Naive thymus-derived CD4-positive, alpha-beta T cell (primary cell): ENCODE results near the gene PSMD7. TPM values are rescaled to one million over a fixed set of nuclear protein-coding genes. Genes with fewer than 3 reads are reported as not detected.
"Not testable (repeated sequence)": the region's sequence is repeated elsewhere in the genome, so short reads cannot be mapped to it uniquely, and the experiment has no call there.

ENCODE experiments used
- ATAC-seq: fragments of 150-1000 bp; cut with Tn5 transposase; 2 replicates; pipeline ENCODE4 v1.10.0; 2021; ENCODE audit warnings: mild to moderate bottlenecking, moderate library complexity
- CTCF ChIA-PET: fragments of 350-600 bp; sonication (Branson Sonifier 250); formaldehyde crosslinking; loops from one replicate; lab custom pipeline; 2021; ENCODE audit warnings: antibody characterized with exemption; lab: Charles Lee
- POLR2A ChIA-PET: fragments of 350-600 bp; sonication (Branson Sonifier 250); formaldehyde crosslinking; loops from one replicate; lab custom pipeline; 2021; ENCODE audit warnings: antibody characterized with exemption, inconsistent platforms; lab: Charles Lee
- DNase-seq, 9 donors: peaks; one replicate each; pipeline versions ENCODE4 v3.0.0 to v3.0.0-alpha.2; 2020 to 2022; ENCODE audit warnings: mixed read lengths in 1 of 9
- H3K27ac ChIP-seq: one replicate; pipeline ENCODE4 v1.7.0; 2013; ENCODE audit warnings: mild to moderate bottlenecking, low read depth, low read length, moderate library complexity
- H3K27me3 ChIP-seq, 2 donors: one replicate each; pipeline ENCODE4 v1.7.0; 2013; ENCODE audit warnings: low read length in 2 of 2, mild to moderate bottlenecking in 2 of 2, moderate library complexity in 2 of 2; ENCODE audit not compliant: control insufficient read depth in 2 of 2, insufficient read depth in 2 of 2
- H3K36me3 ChIP-seq, 3 experiments: 1 replicate in 2 of 3; 2 replicates in 1 of 3; pipeline ENCODE4 v1.7.0; 2013; ENCODE audit warnings: low read length in 3 of 3, mild to moderate bottlenecking in 3 of 3, moderate library complexity in 1 of 3; ENCODE audit not compliant: insufficient read depth in 3 of 3, control insufficient read depth in 2 of 3
- H3K4me1 ChIP-seq, 2 donors: one replicate each; pipeline ENCODE4 v1.7.0; 2013; ENCODE audit warnings: low read length in 2 of 2, mild to moderate bottlenecking in 2 of 2, moderate library complexity in 1 of 2; ENCODE audit not compliant: control insufficient read depth in 2 of 2, insufficient read depth in 2 of 2
- H3K4me3 ChIP-seq: 2 replicates; pipeline ENCODE4 v1.7.0; 2013; ENCODE audit warnings: mild to moderate bottlenecking, low read length
- H3K9me3 ChIP-seq, 3 experiments: 1 replicate in 2 of 3; 2 replicates in 1 of 3; pipeline ENCODE4 v1.7.0; 2013; ENCODE audit warnings: low read length in 3 of 3; ENCODE audit not compliant: control insufficient read depth in 2 of 3
- H3K27ac Mint-ChIP-seq, 9 donors: one replicate each; pipeline ENCODE4 v1.8.0; 2020 to 2022; ENCODE audit warnings: mixed read lengths in 9 of 9, mild to moderate bottlenecking in 8 of 9, moderate library complexity in 5 of 9, inconsistent platforms in 2 of 9
- H3K27me3 Mint-ChIP-seq, 5 donors: one replicate each; pipeline ENCODE4 v1.8.0; 2021 to 2022; ENCODE audit warnings: mixed read lengths in 5 of 5, mild to moderate bottlenecking in 1 of 5
- H3K36me3 Mint-ChIP-seq, 5 donors: one replicate each; pipeline ENCODE4 v1.8.0; 2020 to 2022; ENCODE audit warnings: mixed read lengths in 5 of 5, mild to moderate bottlenecking in 3 of 5, inconsistent platforms in 1 of 5
- H3K4me1 Mint-ChIP-seq, 7 donors: one replicate each; pipeline ENCODE4 v1.8.0; 2020 to 2022; ENCODE audit warnings: mixed read lengths in 7 of 7, mild to moderate bottlenecking in 3 of 7, inconsistent platforms in 1 of 7
- H3K4me3 Mint-ChIP-seq, 10 donors: one replicate each; pipeline ENCODE4 v1.8.0; 2020 to 2022; ENCODE audit warnings: mild to moderate bottlenecking in 10 of 10, mixed read lengths in 10 of 10, moderate library complexity in 6 of 10, inconsistent platforms in 2 of 10
- H3K9me3 Mint-ChIP-seq, 11 donors: one replicate each; pipeline ENCODE4 v1.8.0; 2020 to 2022; ENCODE audit warnings: mixed read lengths in 11 of 11, mild to moderate bottlenecking in 4 of 11, inconsistent platforms in 1 of 11, moderate library complexity in 1 of 11
- intact Hi-C, 2 donors: fragments of 100-400 bp; cut with micrococcal nuclease; formaldehyde crosslinking; loops; one replicate each; pipeline ENCODE4 v1.15.1; 2023
- polyA plus RNA-seq, 2 donors: library from polyadenylated mRNA; unstranded; fragments of 300-500 nt; fragmentation: Illumina TruSeq; gene quantifications; one replicate each; pipeline ENCODE4 v1.2.3, GENCODE V29; 2021
- total RNA-seq, 6 experiments: library from RNA in 5 of 6; stranded (reverse) in 5 of 6; gene quantifications; 1 replicate in 5 of 6; 2 replicates in 1 of 6; pipeline ENCODE4 v1.2.3 and lab custom pipeline; 2021 to 2026

Gene PSMD7
- total and polyA plus RNA-seq, 7 experiments from 2014 or later = 61.1 to 126 (median 86.7) TPM

- Histone ChIP-seq H3K36me3 (peaks cover 4 to 26% (median 11%) of the 10 kb centered on the region in 3 experiments), H3K4me3 (no peak overlapping the region), H3K4me1 (no peaks in the 10 kb centered on the region), H3K9me3 (no peaks in the 10 kb centered on the region), H3K27ac (no peak overlapping the region), H3K27me3 (no peaks in the 10 kb centered on the region)
- Mint-ChIP-seq H3K27ac (no peak overlapping the region), H3K36me3 (peaks cover 9 to 23% (median 12%) of the 10 kb centered on the region in 5 donors), H3K9me3 (no peaks in the 10 kb centered on the region), H3K4me1 (peaks cover 0 to 4% (median 2%) of the 10 kb centered on the region in 7 donors), H3K27me3 (no peaks in the 10 kb centered on the region), H3K4me3 (no peak overlapping the region)
- ATAC-seq (peak; percentile 64), DNase-seq (peak in 4 of 9 donors; percentile 17 to 44 (median 26))
- CTCF ChIA-PET = interaction anchor here (0.6 to 1.4 kb wide), 5 partner anchors 7 to 675 kb away, joined by 3 to 5 read pairs (median 3); partner anchors contain the start of gene WDR59
- POLR2A ChIA-PET = no interaction called here
- intact Hi-C loops = loop anchor here in 1 of 2 donors (5.0 kb wide), 1 partner anchor 122 kb away; no protein-coding TSS in a partner anchor
Measured at GRCh38 chr16:74309789-74310781, 13.5 kb downstream of the PSMD7 start.

GRCh38 chr16:74315059-74315458 lies 18.4 kb downstream of the PSMD7 start:
- no peaks in the 10 kb centered on the region for H3K27me3 Mint-ChIP-seq
- no peak overlapping the region for H3K4me3 Mint-ChIP-seq
- H3K27ac Mint-ChIP-seq = peak overlapping the region in 2 of 9 donors; percentile 27 to 60
- Histone ChIP-seq H3K9me3 (no peaks in the 10 kb centered on the region), H3K36me3 (no peaks in the 10 kb centered on the region), H3K27ac (no peak overlapping the region), H3K4me3 (no peak overlapping the region), H3K27me3 (no peaks in the 10 kb centered on the region), H3K4me1 (no peaks in the 10 kb centered on the region)
- intact Hi-C loops = no loop called here
- ChIA-PET CTCF (interaction anchor here (0.6 kb wide), 1 partner anchor 11 kb away, joined by 4 read pairs; no protein-coding TSS in a partner anchor), POLR2A (no interaction called here)
- no peak for DNase-seq
- peaks cover 0 to 7% (median 6%) of the 10 kb centered on the region in 5 donors for H3K36me3 Mint-ChIP-seq
- H3K4me1 Mint-ChIP-seq = peaks cover 0 to 12% (median 0%) of the 10 kb centered on the region in 7 donors
- no peaks in the 10 kb centered on the region for H3K9me3 Mint-ChIP-seq
- no peak for ATAC-seq

- Mint-ChIP-seq H3K9me3 (no peaks in the 10 kb centered on the region), H3K27me3 (no peaks in the 10 kb centered on the region), H3K4me3 (no peak overlapping the region), H3K36me3 (peaks cover 0 to 2% (median under 1%) of the 10 kb centered on the region in 5 donors), H3K27ac (peak overlapping the region in 1 of 9 donors; percentile 55), H3K4me1 (peaks cover 0 to 4% (median 0%) of the 10 kb centered on the region in 7 donors)
- intact Hi-C loops = no loop called here
- ATAC-seq (no peak), DNase-seq (no peak)
- no peaks in the 10 kb centered on the region for H3K27me3 ChIP-seq
- H3K27ac ChIP-seq = no peak overlapping the region
- no peaks in the 10 kb centered on the region for H3K4me1 ChIP-seq
- CTCF ChIA-PET = no interaction called here
- peaks cover 0 to 8% (median 0%) of the 10 kb centered on the region in 3 experiments for H3K36me3 ChIP-seq
- POLR2A ChIA-PET = no interaction called here
- H3K9me3 ChIP-seq = no peaks in the 10 kb centered on the region
- H3K4me3 ChIP-seq = no peak overlapping the region
Measured at GRCh38 chr16:74320707-74321106, 24.1 kb downstream of the PSMD7 start.

GRCh38 chr16:74321356-74321755 lies 24.7 kb downstream of the PSMD7 start:
- CTCF ChIA-PET = no interaction called here
- no peaks in the 10 kb centered on the region for H3K9me3 ChIP-seq
- no peaks in the 10 kb centered on the region for H3K27me3 Mint-ChIP-seq
- H3K4me1 ChIP-seq = no peaks in the 10 kb centered on the region
- ATAC-seq (no peak), DNase-seq (no peak)
- intact Hi-C loops = no loop called here
- POLR2A ChIA-PET = no interaction called here
- no peak overlapping the region for H3K4me3 Mint-ChIP-seq
- no peaks in the 10 kb centered on the region for H3K27me3 ChIP-seq
- peaks cover 0 to 4% (median 0%) of the 10 kb centered on the region in 7 donors for H3K4me1 Mint-ChIP-seq
- peak overlapping the region in 1 of 9 donors; percentile 25 for H3K27ac Mint-ChIP-seq
- peaks cover 0 to 7% (median 4%) of the 10 kb centered on the region in 5 donors for H3K36me3 Mint-ChIP-seq
- no peak overlapping the region for H3K27ac ChIP-seq
- no peak overlapping the region for H3K4me3 ChIP-seq
- no peaks in the 10 kb centered on the region for H3K9me3 Mint-ChIP-seq
- peaks cover 0 to 12% (median 2%) of the 10 kb centered on the region in 3 experiments for H3K36me3 ChIP-seq

- Mint-ChIP-seq H3K9me3 (no peaks in the 10 kb centered on the region), H3K27ac (peak overlapping the region in 3 of 9 donors; percentile 3 to 21 (median 17)), H3K27me3 (no peaks in the 10 kb centered on the region), H3K36me3 (peaks cover 0 to 13% (median 10%) of the 10 kb centered on the region in 5 donors), H3K4me1 (peaks cover 0 to 4% (median 0%) of the 10 kb centered on the region in 7 donors), H3K4me3 (no peak overlapping the region)
- intact Hi-C loops = no loop called here
- ATAC-seq = no peak
- Histone ChIP-seq H3K9me3 (no peaks in the 10 kb centered on the region), H3K36me3 (peaks cover 0 to 22% (median 9%) of the 10 kb centered on the region in 3 experiments), H3K27ac (no peak overlapping the region), H3K4me1 (no peaks in the 10 kb centered on the region), H3K4me3 (no peak overlapping the region), H3K27me3 (no peaks in the 10 kb centered on the region)
- no peak for DNase-seq
- ChIA-PET CTCF (no interaction called here), POLR2A (no interaction called here)
Measured at GRCh38 chr16:74322301-74322710, 25.7 kb downstream of the PSMD7 start.

- DNase-seq, POLR2A ChIA-PET, H3K4me1 Mint-ChIP-seq, H3K27me3 ChIP-seq, intact Hi-C loops, H3K4me3 ChIP-seq, ATAC-seq, H3K4me3 Mint-ChIP-seq, H3K27me3 Mint-ChIP-seq, H3K9me3 Mint-ChIP-seq, H3K4me1 ChIP-seq, H3K9me3 ChIP-seq, H3K27ac ChIP-seq: not testable (repeated sequence)
- Mint-ChIP-seq H3K36me3 (peaks cover 0 to 17% (median 11%) of the 10 kb centered on the region in 5 donors), H3K27ac (peak overlapping the region in 6 of 9 donors; percentile 6 to 78 (median 38))
- peaks cover 0 to 22% (median 9%) of the 10 kb centered on the region in 3 experiments for H3K36me3 ChIP-seq
- CTCF ChIA-PET = interaction anchor here (0.5 kb wide), 1 partner anchor 341 kb away, joined by 3 read pairs; no protein-coding TSS in a partner anchor
Measured at GRCh38 chr16:74324777-74325176, 28.2 kb downstream of the PSMD7 start.
